HG03439 (cell line): Measurements from ENCODE around the gene MT1F.
"Not testable (repeated sequence)": the region's sequence is repeated elsewhere in the genome, so short reads cannot be mapped to it uniquely, and the experiment has no call there.

Experiments used
- ATAC-seq: cut with Tn5 transposase; IDR thresholded peaks from one replicate; pipeline ENCODE4 v1.9.1; 2021; ENCODE audit warnings: mild to moderate bottlenecking, moderate library complexity; ENCODE audit not compliant: unreplicated experiment

MT1F gene

DNA sequence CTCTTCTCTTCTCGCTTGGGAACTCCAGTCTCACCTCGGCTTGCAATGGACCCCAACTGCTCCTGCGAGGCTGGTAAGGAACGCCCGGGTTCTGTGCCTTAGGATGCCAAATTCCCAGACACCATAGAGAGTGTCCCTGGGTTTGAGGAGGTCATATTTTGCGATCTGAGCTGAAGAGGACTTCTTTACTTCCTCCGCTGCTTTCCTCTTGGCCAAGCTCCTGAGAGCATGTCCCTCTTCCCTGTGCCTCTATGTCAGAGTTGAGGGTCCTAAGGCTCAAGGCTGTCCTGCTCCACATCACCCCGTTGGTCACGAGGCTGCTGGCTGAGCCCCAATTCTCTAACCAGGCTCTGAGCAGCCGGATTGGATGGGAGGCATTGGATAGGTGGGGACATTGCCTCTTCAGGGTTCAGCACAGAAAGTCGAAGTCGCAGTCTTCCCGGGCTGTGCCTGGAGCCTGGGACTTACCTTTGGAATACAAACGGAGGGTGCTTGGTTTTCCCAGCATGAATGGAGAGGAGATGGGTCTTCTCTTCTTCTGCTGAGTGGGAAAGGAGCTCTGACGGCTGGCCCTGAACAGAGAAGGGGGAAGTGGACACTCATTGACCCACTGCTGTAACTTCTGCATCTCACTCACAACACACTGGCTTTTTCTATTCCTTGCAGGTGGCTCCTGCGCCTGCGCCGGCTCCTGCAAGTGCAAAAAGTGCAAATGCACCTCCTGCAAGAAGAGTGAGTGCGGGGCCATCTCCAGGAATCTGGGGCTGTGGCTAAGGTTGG lies 12.3 kb downstream of the MT1F start:
- no peak for ATAC-seq

DNA sequence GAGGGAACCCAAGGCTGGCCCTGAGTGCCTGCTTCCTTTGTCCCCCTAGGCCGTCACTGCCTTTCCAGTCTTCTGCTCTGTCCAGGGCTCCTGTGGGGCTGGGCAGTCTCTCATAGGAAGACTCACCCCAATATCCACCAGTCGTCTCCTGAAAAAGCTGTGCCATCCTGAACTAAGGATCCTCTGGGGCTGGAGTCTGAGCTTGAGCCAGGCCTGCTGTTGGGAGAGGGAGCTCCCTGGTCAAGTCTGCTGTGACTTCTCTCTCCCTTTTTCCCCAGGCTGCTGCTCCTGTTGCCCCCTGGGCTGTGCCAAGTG lies 12.8 kb downstream of the MT1F start:
- no peak for ATAC-seq

DNA sequence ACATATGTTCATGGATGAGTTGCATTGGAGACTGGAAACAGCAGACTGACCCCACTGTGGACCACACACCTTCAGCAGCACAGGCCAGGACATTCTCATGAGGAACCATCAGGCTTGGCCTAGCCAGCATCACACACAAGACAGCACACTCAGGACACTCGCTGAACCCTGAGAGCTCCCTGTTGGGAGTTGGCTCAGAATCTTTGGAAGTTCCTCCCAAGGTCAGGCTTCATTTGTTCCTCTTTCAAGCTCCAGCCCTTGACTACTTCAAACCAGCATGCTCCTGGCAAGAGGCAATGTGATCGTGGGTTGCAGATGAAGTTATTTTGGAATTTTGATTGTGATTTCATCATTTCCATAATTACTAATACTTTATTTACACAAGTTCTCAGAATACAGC lies 13.9 kb downstream of the MT1F start:
- not testable (repeated sequence) for ATAC-seq

DNA sequence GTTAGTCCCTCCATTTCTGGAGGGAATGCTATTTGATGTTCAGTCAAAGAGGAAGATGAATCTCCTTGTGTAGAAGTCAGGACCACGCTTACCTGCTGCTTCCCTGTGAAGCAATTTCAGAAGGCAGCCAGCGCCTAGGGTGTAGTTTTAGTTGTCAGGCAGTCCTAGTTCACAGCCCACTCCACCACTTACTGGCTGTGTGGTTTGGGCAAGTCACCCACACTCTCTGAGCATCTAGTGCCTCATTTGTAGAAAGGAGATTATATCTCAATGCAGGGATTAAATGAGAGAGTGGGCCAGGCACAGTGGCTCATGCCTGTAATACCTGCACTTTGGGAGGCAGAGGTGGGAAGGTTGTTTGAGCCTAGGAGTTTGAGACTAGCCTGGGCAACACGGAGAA lies 14.4 kb downstream of the MT1F start:
- not testable (repeated sequence) for ATAC-seq

DNA sequence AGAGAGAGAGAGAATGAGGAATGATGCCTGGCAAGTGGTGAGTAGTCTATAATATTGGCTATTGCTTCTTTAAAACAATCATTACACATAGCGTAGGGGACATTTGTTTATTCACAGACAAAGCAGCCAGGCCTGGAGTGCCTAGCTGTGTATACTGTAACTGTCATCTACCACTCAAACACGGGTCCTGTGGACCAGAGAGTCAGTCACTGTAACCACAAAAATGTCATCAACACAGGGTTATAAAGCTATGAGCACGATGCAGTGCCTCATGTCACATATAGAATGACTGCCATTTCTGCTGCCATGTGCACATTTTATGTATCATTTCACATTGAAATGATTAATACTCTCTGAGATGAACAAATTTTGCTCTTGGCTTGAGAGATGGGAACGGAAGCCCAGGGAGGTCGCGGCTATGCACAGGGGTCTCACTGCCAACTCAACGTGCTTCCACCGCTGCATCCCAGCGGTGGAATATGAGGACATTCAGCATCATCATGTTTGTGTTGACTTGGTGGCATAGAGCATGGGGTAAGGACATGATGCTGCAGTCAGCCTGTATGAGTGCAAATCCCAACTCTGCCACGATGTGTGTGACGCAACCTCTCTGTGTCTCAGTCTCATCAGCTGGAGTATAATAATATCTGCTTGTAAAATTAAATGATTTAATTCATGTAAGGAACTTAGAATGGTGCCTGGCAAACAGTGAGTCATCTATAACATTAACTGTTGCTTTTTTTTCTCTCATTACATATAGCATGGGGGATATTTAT lies 15.2 kb downstream of the MT1F start:
- ATAC-seq, result no peak

DNA sequence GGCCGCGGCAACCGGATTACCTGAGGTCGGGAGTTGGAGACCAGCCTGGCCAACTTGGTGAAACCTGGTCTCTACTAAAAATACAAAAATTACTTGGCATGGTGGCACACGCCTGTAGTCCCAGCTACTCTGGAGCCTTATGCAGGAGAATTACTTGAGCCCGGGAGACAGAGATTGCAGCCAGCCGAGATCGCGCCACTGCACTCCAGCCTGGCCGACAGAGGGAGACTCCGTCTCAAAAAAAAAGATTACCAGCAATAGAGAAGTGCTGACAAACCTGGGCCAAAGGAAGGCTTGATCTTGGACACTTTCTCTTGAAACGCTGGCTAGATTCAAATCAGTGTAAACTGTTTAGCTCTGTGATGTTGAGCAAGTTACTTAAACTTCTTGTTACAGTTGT lies 16.2 kb downstream of the MT1F start:
- no peak for ATAC-seq

DNA sequence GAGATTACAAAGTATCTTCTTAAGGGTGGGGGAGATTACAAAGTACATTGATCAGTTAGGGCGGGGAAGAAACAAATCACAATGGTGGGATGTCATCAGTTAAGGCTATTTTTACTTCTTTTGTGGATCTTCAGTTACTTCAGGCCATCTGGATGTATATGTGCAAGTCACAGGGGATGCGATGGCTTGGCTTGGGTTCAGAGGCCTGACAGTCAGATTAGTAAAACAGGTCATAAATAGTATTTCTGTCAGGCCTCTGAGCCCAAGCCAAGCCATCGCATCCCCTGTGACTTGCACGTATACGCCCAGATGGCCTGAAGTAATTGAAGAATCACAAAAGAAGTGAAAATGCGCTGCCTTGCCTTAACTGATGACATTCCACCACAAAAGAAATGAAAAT lies 16.8 kb downstream of the MT1F start:
- not testable (repeated sequence) for ATAC-seq

DNA sequence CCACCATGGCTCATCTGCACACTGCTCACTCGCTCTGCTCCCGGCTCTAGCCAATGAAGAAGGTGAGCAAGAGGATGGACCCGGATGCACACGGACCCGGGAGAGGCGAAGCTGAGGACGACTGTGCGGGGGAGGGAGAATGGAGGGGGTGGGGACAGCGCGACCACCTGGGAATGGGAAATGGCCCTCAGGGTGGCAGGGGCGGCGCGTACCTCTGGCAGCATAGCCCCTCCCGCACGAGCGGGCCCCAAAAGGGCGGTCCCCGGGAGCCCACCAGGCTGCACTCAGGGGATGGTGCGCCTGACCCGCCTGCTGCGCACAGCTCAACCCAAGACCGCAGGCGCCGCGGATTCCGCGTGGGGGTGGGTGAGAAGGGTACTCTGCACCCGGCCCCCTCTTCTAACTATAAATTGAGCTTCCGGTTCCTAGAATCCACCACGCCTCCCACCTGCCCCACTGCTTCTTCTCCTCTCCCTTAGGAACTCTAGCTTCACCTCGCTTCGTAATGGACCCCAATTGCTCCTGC lies 18.0 kb downstream of the MT1F start:
- no peak for ATAC-seq

DNA sequence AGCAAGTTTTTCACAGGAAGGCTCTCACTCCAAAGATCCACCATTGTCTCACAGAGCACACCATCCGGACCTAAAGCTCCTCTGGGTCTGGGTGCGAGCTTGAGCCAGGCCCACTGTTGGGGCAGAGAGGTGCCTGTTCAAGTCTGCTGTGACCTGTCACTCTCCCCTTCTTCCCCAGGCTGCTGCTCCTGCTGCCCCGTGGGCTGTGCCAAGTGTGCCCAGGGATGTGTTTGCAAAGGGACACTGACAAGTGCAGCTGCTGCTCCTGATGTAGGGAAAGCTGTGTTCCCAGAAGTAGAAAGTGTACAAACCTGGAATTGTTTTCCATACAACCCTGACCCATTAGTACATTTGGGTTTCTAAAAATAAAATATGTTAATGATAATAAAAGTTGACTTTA lies 19.7 kb downstream of the MT1F start:
- no peak for ATAC-seq

DNA sequence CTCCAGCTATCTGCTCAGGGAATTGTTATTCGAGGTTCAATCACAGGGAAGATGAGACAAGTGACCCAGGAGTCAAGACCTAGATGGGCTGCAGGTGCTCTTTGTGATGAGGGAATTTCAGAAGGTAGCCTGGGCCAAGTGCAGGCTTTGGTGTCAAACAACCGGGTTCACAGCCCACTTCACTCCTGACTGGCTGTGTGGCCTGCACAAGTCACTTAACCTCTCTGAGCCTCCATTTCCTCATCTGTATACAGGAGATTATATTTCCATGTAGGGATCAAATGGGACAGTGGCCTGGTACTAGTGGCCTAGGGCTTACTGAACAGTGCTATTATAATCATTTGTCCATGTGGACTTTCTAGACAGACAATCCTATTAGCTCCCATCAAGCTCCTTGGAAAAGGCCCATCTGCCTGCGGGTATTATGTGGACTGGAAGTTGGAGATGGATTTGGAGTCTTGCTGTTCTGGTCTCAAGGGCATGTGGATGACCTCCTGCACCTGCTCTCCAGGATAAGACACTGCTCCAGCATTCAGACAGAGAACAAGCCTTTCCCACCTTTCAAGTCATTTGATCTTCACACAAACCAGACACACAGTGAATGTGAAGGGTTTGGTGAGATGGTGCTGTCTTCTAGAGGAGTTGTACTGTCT lies 21.4 kb downstream of the MT1F start:
- no peak for ATAC-seq

DNA sequence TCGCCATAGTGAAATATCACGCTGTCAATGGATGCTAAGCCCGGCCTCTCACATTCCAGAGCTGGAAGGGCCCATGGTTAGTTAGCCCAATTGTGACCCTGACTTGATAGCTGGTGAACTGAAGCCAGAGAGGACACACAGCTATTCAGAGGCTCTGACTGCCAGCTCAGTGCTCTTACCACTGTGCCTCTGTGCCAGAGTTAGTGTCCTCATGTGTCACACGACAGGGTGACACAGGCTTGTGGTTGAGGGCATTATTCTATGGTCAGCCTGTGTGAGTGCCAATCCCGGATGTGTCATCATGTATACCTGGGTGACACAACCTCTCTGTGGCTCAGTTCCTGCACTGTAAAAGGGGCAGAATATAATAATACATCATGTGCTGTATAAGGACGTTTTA lies 22.1 kb downstream of the MT1F start:
- no peak for ATAC-seq

DNA sequence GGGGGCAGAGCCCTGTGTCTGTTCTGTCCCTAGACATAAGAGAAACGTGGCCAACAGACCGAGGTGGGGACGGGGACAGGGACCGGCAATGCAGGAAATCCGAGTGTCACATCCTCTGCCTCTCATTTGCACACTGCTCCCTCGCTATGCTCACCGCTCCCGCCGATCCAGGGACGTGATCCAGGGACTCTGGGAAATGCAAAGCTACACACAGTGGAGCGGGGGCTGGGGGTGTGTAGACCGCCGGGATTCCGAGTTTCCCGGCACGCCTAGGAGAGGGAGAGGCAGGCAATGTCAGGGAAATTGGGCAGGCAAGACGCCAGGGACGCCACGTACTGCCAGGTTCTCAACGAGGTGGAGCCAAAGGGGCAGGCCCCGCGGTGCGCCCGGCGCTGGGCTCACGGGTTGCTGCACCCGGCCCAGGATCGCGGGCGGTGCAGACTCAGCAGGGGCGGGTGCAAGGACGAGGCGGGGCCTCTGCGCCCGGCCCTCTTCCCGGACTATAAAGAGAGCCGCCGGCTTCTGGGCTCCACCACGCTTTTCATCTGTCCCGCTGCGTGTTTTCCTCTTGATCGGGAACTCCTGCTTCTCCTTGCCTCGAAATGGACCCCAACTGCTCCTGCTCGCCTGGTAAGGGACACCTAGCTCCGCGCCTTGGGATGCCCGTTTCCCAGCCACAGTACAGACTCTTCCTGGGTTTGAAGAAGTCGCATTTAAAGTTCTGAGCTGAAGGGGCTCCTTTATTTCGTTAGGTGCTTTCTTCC lies 24.4 kb downstream of the MT1F start, which contains the start of gene MT1X:
Gene MT1X, plus strand, starts transcription at position 532 of the 764 bp plus-strand sequence. Its CDS starts 71 bp downstream, at position 603.
- ATAC-seq, result peak; percentile 92

DNA sequence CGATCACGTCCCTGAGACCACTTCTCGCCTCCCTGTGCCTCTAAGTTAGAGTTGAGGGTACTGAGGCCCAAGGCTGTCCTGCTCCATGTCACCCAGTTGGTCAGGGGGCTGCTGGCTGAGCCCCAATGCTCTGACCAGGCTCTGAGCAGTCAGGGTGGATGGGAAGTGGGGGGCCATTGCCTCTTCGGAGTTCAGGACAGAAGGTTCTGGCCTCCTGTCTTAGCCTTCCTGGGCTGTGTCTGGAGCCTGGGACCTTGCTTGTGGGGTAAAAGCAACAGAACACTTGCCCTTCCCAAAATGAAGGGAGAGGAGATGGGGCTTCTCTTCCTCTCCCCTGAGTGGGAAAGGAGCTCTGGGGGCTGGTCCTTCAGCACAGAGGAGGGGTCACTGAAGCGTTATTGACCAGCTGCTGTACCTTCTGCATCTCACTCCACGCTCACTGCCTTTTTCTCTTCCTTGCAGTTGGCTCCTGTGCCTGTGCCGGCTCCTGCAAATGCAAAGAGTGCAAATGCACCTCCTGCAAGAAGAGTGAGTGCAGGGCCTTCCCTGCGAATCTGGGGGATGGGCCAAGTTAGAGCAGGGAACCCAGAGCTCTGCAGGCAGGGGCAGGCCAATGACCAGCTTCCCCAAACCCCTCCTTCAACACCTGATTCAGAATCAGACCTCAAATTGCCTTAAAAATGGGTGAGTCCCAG lies 25.1 kb downstream of the MT1F start:
- no peak for ATAC-seq

DNA sequence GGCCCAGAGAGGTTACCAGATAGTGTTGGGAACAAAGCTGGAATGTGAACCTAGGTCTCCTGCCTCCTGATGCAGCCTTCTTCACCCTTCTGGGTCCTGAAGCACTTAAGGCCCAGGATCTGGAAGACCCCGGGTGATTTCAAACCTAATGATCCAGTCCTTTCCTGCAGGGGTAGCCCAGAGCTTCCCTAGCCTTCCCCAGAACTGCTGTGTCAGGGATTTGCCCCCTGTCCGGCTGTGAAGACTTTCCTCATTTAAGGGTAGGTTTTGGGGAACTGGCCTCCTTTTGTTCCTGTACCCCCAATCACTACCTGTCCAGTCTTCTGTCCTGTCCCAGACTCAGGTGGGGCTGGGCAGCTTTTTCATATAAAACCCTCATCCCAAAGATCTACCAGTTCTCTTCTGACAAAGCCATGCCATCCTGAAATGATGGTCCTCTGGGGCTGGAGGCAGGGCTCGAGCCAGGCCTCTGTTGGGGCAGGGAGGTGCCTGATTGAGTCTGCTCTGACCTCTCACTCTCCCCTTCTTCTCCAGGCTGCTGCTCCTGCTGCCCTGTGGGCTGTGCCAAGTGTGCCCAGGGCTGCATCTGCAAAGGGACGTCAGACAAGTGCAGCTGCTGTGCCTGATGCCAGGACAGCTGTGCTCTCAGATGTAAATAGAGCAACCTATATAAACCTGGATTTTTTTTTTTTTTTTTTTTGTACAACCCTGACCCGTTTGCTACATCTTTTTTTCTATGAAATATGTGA lies 25.8 kb downstream of the MT1F start:
- ATAC-seq, result no peak

DNA sequence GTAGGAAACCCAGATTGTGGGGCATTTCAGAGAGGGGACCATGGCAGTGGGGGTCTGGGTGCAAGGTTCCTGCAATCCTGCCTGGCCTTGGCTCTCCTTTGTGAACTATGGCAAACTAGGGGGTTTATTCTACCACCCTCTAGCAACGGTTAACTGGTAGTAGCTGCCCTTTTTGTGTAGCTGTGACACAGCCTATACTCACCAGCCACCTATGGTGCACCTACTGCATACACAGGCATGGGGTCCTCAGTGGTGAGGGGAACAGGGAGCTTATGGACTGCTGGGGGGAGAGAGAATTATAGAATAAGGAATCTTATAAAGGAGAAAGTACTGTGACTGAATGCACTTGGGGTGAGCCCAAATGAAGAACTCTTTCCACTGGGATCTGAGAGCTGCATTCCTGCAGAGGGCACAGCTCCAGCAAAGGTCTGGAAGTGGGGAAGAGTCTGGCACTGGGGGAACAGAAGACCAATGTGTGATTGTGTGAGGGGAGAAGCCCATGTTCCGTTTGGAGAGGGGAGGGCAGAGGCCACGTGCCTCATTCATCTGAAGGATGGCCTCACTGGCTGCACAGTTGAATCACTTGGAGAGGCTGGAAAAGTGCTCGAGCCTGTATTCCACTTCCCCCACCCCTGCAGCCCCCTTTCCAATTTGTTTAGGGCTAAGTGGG lies 26.6 kb downstream of the MT1F start:
- ATAC-seq, result no peak

DNA sequence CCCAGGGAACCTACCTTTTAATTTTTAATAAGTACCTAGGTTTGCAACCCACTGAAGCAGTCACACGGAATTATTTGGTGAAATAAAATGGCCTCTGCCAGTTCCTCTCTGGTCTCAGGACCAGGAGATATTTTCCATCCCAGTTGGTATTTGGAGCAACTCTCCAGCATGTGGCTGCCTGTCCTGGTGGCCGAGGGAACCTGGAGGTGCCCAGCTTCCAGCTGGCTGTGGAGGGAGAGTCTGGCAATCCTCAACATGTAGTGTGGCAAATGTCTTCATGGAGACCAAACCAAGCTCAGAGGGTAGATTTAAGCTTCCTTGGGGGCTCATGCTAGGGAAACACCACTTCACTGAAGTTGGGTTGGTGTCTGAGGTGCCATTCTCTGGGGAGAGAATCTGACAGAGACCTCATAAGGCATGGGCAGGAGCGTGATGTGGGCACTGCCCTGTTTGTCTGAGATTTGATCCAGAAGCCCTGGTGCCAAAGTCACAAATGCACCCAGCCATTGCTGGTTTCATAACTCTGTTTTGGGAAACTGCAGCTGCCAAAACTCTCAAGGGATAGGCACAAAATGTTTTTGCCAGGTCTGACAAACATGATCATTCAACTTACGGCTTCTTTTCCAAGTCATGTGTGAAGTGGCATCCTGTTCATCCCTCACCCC lies 27.3 kb downstream of the MT1F start:
- no peak for ATAC-seq

DNA sequence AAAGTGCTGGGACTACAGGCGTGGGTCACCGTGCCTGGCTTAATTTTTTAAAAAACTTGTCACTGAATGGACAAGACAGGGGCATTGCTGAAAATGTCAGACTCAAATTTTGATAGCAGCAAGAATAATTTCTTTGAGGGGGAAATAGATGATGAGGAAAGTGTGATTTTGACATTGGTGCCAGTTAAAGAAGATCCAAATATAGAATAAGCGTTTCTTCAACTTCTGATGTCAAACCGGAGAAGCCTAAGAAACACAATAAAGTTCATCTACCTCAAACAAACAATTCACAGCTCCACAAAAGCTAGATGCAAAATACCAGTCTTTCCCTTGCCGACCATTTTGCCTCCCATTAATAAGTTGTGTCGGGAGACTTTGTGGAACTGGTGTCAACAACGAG lies 29.0 kb downstream of the MT1F start:
- ATAC-seq, result no peak

DNA sequence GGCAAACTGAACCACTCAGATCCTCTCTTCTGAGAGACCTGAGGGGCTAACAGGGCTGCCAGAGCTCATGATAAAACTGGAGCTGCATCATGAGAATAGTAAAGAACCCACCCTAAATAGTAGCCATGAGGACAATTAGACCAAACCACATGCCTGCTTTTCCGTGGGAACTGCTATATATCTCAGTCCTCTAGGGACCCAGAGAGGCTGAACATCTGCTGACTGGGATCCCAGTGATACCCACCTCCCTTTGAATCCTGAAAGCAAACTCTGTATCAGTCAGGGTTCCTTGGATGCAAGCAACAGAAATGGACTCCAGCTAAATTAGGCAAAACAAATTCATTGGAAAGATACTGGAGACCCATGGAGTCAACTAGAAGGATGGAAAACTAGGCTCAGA lies 31.0 kb downstream of the MT1F start:
- no peak for ATAC-seq

DNA sequence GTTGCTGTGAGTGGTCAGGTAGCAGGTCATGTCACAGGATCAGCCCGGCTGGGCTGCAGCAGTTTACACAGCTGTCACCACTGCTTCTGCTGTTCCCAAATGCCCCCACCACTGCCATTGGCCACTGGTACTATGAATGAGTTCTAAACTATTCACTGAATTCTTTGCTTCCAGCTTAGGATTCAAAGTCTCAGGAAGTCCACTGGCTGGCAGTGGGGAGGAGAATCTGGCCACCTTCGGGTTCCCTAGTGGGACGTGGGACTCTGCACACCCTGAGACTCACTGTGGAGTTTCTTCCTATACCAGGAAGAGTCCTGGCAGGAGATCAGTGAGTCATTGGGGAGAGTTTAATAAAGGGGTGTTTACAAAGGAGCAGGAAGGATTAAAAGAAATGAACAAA lies 31.4 kb downstream of the MT1F start:
- no peak for ATAC-seq
